Prostate gland (tissue), 2 donors: ENCODE results near the gene MBNL1.

Experiments
- POLR2A ChIP-seq: fragments of 450-650 bp; IDR thresholded peaks from one replicate; pipeline ENCODE4 v1.6.1; 2016; ENCODE audit warnings: antibody characterized with exemption, mild to moderate bottlenecking
- POLR2AphosphoS5 ChIP-seq: sonication (generic); formaldehyde crosslinking; IDR thresholded peaks from one replicate; pipeline ENCODE4 v1.6.1; 2017; ENCODE audit warnings: antibody characterized with exemption
- TF ChIP-seq, protein P1 (sequence below), 4 experiments: fragments of 200-600 bp in 2 of 4; fragments of 450-650 bp in 2 of 4; sonication (generic) in 2 of 4; IDR thresholded peaks; 1 replicate in 3 of 4; 2 replicates in 1 of 4; pipeline ENCODE4 v1.5.1; 2016 to 2019; ENCODE audit warnings: antibody characterized with exemption in 4 of 4, mild to moderate bottlenecking in 2 of 4, moderate library complexity in 2 of 4

DNA sequence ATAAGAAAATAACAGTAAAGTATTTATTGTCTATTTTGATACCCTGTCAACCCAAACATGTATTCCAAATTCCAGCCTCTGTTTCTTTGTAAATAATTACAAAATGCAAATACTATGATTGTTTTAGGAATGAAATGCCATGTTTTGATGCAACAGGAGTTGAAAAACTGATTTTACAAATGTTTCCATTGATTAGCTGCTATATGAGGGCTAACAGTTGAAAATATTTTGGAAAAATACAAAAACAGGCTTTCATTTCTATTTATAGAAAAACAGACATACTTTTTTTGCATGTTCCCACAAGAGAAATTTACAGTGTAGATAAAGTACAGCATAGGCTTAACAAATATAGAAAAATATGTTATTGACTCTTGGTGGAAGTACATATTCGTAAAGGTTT is 20.0 kb downstream of the MBNL1 start:
- TF ChIP-seq, protein P1, sequence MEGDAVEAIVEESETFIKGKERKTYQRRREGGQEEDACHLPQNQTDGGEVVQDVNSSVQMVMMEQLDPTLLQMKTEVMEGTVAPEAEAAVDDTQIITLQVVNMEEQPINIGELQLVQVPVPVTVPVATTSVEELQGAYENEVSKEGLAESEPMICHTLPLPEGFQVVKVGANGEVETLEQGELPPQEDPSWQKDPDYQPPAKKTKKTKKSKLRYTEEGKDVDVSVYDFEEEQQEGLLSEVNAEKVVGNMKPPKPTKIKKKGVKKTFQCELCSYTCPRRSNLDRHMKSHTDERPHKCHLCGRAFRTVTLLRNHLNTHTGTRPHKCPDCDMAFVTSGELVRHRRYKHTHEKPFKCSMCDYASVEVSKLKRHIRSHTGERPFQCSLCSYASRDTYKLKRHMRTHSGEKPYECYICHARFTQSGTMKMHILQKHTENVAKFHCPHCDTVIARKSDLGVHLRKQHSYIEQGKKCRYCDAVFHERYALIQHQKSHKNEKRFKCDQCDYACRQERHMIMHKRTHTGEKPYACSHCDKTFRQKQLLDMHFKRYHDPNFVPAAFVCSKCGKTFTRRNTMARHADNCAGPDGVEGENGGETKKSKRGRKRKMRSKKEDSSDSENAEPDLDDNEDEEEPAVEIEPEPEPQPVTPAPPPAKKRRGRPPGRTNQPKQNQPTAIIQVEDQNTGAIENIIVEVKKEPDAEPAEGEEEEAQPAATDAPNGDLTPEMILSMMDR (IDR thresholded peaks at IDR 0.05): no peak
- no peak for TF ChIP-seq POLR2A
- TF ChIP-seq POLR2AphosphoS5: no peak
